PFSK-1 (cell line): Measurements from ENCODE around the gene TTLL11.

Source experiments
- POLR2AphosphoS5 ChIP-seq: IDR thresholded peaks from 2 replicates; pipeline ENCODE4 v1.6.1; 2012; ENCODE audit warnings: low read depth, mild to moderate bottlenecking, control low read depth, low read length, moderate library complexity
- TAF1 ChIP-seq: IDR thresholded peaks from 2 replicates; pipeline ENCODE4 v1.6.1; 2012; ENCODE audit warnings: low read length, control low read depth, borderline replicate concordance; ENCODE audit not compliant: insufficient read depth
- TF ChIP-seq, protein P1 (sequence below), 2 experiments: IDR thresholded peaks; 2 replicates each; pipeline versions ENCODE4 v1.6.1 to v1.8.0; 2011 to 2012; ENCODE audit warnings: low read depth in 2 of 2, low read length in 2 of 2, control low read depth in 1 of 2, inconsistent platforms in 1 of 2, mild to moderate bottlenecking in 1 of 2, moderate library complexity in 1 of 2; ENCODE audit not compliant: insufficient read depth in 1 of 2

DNA sequence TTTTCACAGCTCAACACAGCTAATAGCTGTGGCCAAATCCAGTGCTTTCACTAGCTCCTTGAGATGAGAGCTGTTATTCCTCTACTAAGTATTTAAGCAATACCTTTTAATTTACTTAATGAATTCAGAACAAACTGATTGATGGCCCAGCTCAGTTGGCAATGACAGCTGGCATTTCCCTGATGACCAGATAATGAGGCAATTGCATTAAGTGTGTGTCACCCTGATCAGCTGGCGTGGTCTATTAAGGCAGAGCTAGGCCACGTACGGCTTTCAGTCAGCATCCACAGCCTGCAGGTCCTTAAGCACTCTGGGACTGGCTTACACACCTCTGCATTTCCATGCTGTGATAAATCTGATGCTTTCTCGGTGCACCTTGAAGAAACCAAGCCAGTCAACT lies 34.4 kb downstream of the TTLL11 start:
- no peak for TF ChIP-seq POLR2AphosphoS5
- no peak for TF ChIP-seq TAF1
- TF ChIP-seq, protein P1, sequence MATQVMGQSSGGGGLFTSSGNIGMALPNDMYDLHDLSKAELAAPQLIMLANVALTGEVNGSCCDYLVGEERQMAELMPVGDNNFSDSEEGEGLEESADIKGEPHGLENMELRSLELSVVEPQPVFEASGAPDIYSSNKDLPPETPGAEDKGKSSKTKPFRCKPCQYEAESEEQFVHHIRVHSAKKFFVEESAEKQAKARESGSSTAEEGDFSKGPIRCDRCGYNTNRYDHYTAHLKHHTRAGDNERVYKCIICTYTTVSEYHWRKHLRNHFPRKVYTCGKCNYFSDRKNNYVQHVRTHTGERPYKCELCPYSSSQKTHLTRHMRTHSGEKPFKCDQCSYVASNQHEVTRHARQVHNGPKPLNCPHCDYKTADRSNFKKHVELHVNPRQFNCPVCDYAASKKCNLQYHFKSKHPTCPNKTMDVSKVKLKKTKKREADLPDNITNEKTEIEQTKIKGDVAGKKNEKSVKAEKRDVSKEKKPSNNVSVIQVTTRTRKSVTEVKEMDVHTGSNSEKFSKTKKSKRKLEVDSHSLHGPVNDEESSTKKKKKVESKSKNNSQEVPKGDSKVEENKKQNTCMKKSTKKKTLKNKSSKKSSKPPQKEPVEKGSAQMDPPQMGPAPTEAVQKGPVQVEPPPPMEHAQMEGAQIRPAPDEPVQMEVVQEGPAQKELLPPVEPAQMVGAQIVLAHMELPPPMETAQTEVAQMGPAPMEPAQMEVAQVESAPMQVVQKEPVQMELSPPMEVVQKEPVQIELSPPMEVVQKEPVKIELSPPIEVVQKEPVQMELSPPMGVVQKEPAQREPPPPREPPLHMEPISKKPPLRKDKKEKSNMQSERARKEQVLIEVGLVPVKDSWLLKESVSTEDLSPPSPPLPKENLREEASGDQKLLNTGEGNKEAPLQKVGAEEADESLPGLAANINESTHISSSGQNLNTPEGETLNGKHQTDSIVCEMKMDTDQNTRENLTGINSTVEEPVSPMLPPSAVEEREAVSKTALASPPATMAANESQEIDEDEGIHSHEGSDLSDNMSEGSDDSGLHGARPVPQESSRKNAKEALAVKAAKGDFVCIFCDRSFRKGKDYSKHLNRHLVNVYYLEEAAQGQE (IDR thresholded peaks at IDR 0.05; ENCODE audit: insufficient read depth in 1 of 2, low read depth in 2 of 2, low read length in 2 of 2): no peak
